Ovary (tissue), 9 donors: Measurements from ENCODE around the gene NDEL1. TPM values are rescaled to one million over a fixed set of nuclear protein-coding genes. Genes with fewer than 3 reads are reported as not detected.

Experiments used
- DNase-seq, 5 donors: peaks; one replicate each; pipeline ENCODE4 v3.0.0-alpha.2; 2019 to 2020
- H3K27ac ChIP-seq, 2 donors: fragments of 200-600 bp; one replicate each; pipeline versions ENCODE4 v1.5.1 to v1.8.0; 2019 to 2022
- H3K27me3 ChIP-seq: fragments of 200-600 bp; one replicate; pipeline ENCODE4 v1.8.0; 2022
- H3K36me3 ChIP-seq: fragments of 200-600 bp; sonication (generic); one replicate; pipeline ENCODE4 v1.5.1; 2019
- H3K4me1 ChIP-seq: one replicate; pipeline ENCODE4 v1.8.1; 2013; ENCODE audit warnings: mild to moderate bottlenecking, moderate library complexity; ENCODE audit not compliant: insufficient read depth
- H3K4me3 ChIP-seq: fragments of 200-600 bp; sonication (generic); one replicate; pipeline ENCODE4 v1.5.1; 2017
- H3K9me3 ChIP-seq, 2 donors: fragments of 200-600 bp in 1 of 2; sonication (generic) in 1 of 2; one replicate each; pipeline versions ENCODE4 v1.5.1 to v1.8.1; 2013 to 2019; ENCODE audit warnings: mild to moderate bottlenecking in 1 of 2, moderate library complexity in 1 of 2
- EP300 ChIP-seq: sonication (generic); formaldehyde crosslinking; IDR thresholded peaks from one replicate; pipeline ENCODE4 v1.6.1; 2017; ENCODE audit warnings: antibody characterized with exemption
- POLR2A ChIP-seq: fragments of 450-650 bp; IDR thresholded peaks from one replicate; pipeline ENCODE4 v1.6.1; 2017; ENCODE audit warnings: antibody characterized with exemption, mild to moderate bottlenecking, moderate library complexity
- WGBS, 3 donors: extraction: QIAGEN DNeasy Blood & Tissue Kit in 1 of 3; methylation state at CpG; one replicate each; pipeline versions ENCODE4 v1.1.5 to v1.1.7; 2013 to 2017; 5-methylcytosine and 5-hydroxymethylcytosine counted together
- intact Hi-C, 4 donors: fragments of 100-400 bp; cut with DNase I; formaldehyde crosslinking; loops; one replicate each; pipeline versions ENCODE4 v1.11.0 to v1.15.1; 2022 to 2023
- polyA plus RNA-seq, 2 donors: library from polyadenylated mRNA; stranded (reverse); fragments of 200-250 nt in 1 of 2; fragments of 350-450 nt in 1 of 2; fragmentation: Illumina TruSeq in 1 of 2; extraction: RNeasy Lipid Tissue Mini Kit (QIAGEN cat#74804) in 1 of 2; gene quantifications; one replicate each; pipeline ENCODE4 v1.2.3, GENCODE V29; 2013 to 2014
- total RNA-seq, 7 donors: library from RNA; depleted of rRNA in 2 of 7; stranded (reverse); fragments of >200 nt in 2 of 7; fragmentation: NEBNext Ultra II Directional in 3 of 7; extraction: Animal tissue kit (Norgen Biotek cat#: 25700) in 3 of 7; gene quantifications; one replicate each; pipeline versions ENCODE4 v1.1.0 to v1.2.4, GENCODE V29; 2016 to 2023
- TF ChIP-seq, protein P1 (sequence below), 3 donors: fragments of 450-650 bp in 2 of 3; fragments of 200-600 bp in 1 of 3; IDR thresholded peaks; one replicate each; pipeline versions ENCODE4 v1.5.1 to v1.8.0; 2016 to 2022; ENCODE audit warnings: antibody characterized with exemption in 3 of 3, mild to moderate bottlenecking in 1 of 3
- donor health status: DM: no; HTN: no; CAD: no; lungs with moderate emphysema.
- donor health status: DM: no; HTN: no; CAD: no.
- donor health status: Bipolar disorder and iron deficiency.
- donor health status: DM: yes; HTN: yes; CAD: no.
- donor health status: DM: no; HTN: no; CAD: no.
- donor health status: DM: yes; HTN: yes; CAD: no.

NDEL1 gene
- total and polyA plus RNA-seq, 9 donors = 36.7 to 86.5 (median 63.2) TPM

DNA sequence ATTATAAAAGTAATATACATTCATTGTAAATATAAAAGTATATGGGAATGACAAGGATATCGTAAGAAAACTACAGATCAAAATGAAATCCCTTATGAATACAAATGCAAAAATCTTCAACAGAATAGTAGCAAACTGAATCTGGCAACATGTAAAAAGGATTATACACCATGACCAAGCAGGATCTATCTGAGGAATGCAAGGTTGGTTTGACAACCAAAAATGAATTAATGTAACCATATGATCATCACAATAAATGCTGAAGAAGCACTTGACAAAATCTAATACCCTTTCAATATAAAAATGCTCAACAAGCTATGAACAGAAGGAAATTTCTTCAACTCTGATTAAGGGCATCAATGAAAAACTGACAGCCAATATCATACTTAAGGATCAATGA is 48.8 kb downstream of the NDEL1 start:
- H3K9me3 ChIP-seq = no peaks in the 10 kb centered on the region
- no peak overlapping the region for H3K27ac ChIP-seq
- H3K27me3 ChIP-seq = no peaks in the 10 kb centered on the region
- no peak overlapping the region for H3K4me3 ChIP-seq
- H3K4me1 ChIP-seq = peaks cover 20% of the 10 kb centered on the region
- no peak for TF ChIP-seq EP300
- no peak for TF ChIP-seq POLR2A
- TF ChIP-seq, protein P1, sequence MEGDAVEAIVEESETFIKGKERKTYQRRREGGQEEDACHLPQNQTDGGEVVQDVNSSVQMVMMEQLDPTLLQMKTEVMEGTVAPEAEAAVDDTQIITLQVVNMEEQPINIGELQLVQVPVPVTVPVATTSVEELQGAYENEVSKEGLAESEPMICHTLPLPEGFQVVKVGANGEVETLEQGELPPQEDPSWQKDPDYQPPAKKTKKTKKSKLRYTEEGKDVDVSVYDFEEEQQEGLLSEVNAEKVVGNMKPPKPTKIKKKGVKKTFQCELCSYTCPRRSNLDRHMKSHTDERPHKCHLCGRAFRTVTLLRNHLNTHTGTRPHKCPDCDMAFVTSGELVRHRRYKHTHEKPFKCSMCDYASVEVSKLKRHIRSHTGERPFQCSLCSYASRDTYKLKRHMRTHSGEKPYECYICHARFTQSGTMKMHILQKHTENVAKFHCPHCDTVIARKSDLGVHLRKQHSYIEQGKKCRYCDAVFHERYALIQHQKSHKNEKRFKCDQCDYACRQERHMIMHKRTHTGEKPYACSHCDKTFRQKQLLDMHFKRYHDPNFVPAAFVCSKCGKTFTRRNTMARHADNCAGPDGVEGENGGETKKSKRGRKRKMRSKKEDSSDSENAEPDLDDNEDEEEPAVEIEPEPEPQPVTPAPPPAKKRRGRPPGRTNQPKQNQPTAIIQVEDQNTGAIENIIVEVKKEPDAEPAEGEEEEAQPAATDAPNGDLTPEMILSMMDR (IDR thresholded peaks at IDR 0.05) = no peak
- intact Hi-C loops = loop anchor here in 1 of 4 donors (5.0 kb wide), 1 partner anchor 57 kb away; no protein-coding TSS in a partner anchor
- no peak for DNase-seq
- no peaks in the 10 kb centered on the region for H3K36me3 ChIP-seq
- 93 to 100% (median 98%) methylated on average over 1 of the region's 1 CpG for WGBS, 3 donors

DNA sequence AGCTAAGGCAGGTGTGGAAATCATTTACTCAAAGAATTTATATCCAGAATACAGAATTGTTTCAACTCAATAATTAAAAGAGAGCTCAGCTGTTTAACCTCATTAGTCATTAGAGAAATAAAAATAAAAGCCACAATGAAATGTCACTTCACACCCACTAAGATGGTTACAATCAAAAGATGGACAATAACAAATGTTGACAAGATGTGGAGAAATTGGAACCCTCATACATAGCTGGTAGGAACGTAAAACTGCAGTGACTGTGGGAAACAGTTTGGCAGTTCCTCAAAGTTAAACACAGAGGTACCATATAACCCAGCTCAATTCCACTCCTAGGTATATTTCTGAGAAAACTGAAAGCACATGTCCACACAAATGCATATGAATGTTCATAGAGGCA is 49.8 kb downstream of the NDEL1 start:
- 89 to 97% (median 90%) methylated on average over 1 of the region's 1 CpG for WGBS, 3 donors
- H3K4me3 ChIP-seq = no peak overlapping the region
- intact Hi-C loops = no loop called here
- H3K36me3 ChIP-seq = no peaks in the 10 kb centered on the region
- no peak overlapping the region for H3K27ac ChIP-seq
- no peaks in the 10 kb centered on the region for H3K9me3 ChIP-seq
- TF ChIP-seq, protein P1 (IDR thresholded peaks at IDR 0.05) = no peak
- no peak for TF ChIP-seq EP300
- no peak for TF ChIP-seq POLR2A
- H3K4me1 ChIP-seq = peaks cover 10% of the 10 kb centered on the region
- no peaks in the 10 kb centered on the region for H3K27me3 ChIP-seq
- no peak for DNase-seq

- 88 to 89% (median 89%) methylated on average over 19 of the region's 19 CpGs for WGBS, 3 donors
- no peak for TF ChIP-seq POLR2A
- TF ChIP-seq EP300 = no peak
- TF ChIP-seq, protein P1 (IDR thresholded peaks at IDR 0.05) = no peak
- Histone ChIP-seq H3K27ac (no peak overlapping the region), H3K4me1 (no peaks in the 10 kb centered on the region), H3K4me3 (no peak overlapping the region), H3K27me3 (no peaks in the 10 kb centered on the region), H3K36me3 (no peaks in the 10 kb centered on the region), H3K9me3 (no peaks in the 10 kb centered on the region)
- intact Hi-C loops = no loop called here
- no peak for DNase-seq
Measured at GRCh38 chr17:8487130-8487645, 51.5 kb downstream of the NDEL1 start.

DNA sequence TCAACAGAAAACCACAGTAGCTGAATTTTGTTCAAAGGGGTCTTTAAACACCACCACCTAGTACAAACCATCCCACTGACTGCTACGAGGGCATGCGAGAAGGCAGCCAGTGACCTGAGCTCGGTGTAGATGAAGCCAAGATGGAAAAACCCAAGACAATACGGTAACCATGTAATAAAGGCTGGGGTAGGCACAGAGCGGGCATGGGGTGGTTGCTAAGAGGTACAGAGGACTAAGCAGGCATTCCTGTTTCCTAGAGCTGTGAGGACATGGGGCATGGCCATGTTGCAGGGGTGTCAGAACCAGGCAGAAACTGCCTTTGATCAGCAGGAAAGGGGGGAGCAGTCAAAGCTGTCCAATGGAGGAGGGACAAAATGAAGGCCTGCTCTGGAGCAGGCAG is 52.1 kb downstream of the NDEL1 start:
- TF ChIP-seq EP300 (no peak), POLR2A (no peak)
- TF ChIP-seq, protein P1 (IDR thresholded peaks at IDR 0.05) = no peak
- no peaks in the 10 kb centered on the region for H3K9me3 ChIP-seq
- H3K27ac ChIP-seq = no peak overlapping the region
- no peak for DNase-seq
- intact Hi-C loops = no loop called here
- H3K36me3 ChIP-seq = no peaks in the 10 kb centered on the region
- H3K27me3 ChIP-seq = no peaks in the 10 kb centered on the region
- 93 to 94% (median 93%) methylated on average over 5 of the region's 5 CpGs for WGBS, 3 donors
- no peak overlapping the region for H3K4me3 ChIP-seq
- no peaks in the 10 kb centered on the region for H3K4me1 ChIP-seq
